HCT116 (cell line): ENCODE data around the gene TTC16. TPM values are rescaled to one million over a fixed set of nuclear protein-coding genes. Genes with fewer than 3 reads are reported as not detected.
A peak's percentile ranks its signal among the peaks of the same experiment; 100 is the strongest.

Source experiments
- ATAC-seq: fragments of 200-7000 bp; cut with Tn5 transposase; 2 replicates; pipeline ENCODE4 v1.9.1; 2020; ENCODE audit warnings: mild to moderate bottlenecking, moderate library complexity
- BruUV-seq: library from RNA; stranded (reverse); fragments of 400-500 nt; replicated peaks from 2 replicates; lab custom pipeline; 2021; lab: Mats Ljungman, UMichigan
- CTCF ChIA-PET: fragments of 300-600 bp; sonication (Branson Sonifier 250); formaldehyde crosslinking; loops from one replicate; lab custom pipeline; 2021; ENCODE audit warnings: antibody characterized with exemption; lab: Charles Lee
- POLR2A ChIA-PET: fragments of 300-600, 350-600 bp; sonication (Branson Sonifier 250); formaldehyde crosslinking; loops from one replicate; lab custom pipeline; 2021; ENCODE audit warnings: antibody characterized with exemption; lab: Charles Lee
- RAD21 ChIA-PET, 2 experiments: fragments of 300-600 bp; sonication (Branson Sonifier 250); formaldehyde crosslinking; loops; one replicate each; lab custom pipeline; 2023; ENCODE audit warnings: low total read pairs in 2 of 2; ENCODE audit not compliant: uncharacterized antibody in 2 of 2, unreplicated experiment in 2 of 2, low non-redundant PET in 1 of 2; lab: Charles Lee
- DNase-seq: peaks from one replicate; pipeline ENCODE4 v3.0.0-alpha.2; 2010; ENCODE audit warnings: low read depth, low spot score
- H2AFZ ChIP-seq: fragments of 200-600 bp; shearing (Covaris generic), sonication (generic); 2 replicates; pipeline ENCODE4 v1.6.1; 2017; ENCODE audit warnings: low read depth, mixed run types, mixed read lengths, antibody characterized with exemption, low read length; ENCODE audit not compliant: poor library complexity, severe bottlenecking
- H3K27ac ChIP-seq: 2 replicates; pipeline ENCODE4 v1.5.1; 2012; ENCODE audit warnings: low read depth, low read length
- H3K27me3 ChIP-seq: fragments of 200-600 bp; sonication (generic); 2 replicates; pipeline ENCODE4 v1.6.1; 2016; ENCODE audit warnings: mixed run types, low read length, mixed read lengths; ENCODE audit not compliant: insufficient read depth
- H3K36me3 ChIP-seq, 2 experiments: fragments of 200-500 bp in 1 of 2; fragments of 200-600 bp in 1 of 2; sonication (Bioruptor generic) in 1 of 2; sonication (generic) in 1 of 2; 2 replicates each; pipeline versions ENCODE4 v1.5.1 to v1.6.1; 2014 to 2016; ENCODE audit warnings: low read length in 2 of 2, inconsistent platforms in 1 of 2, mixed read lengths in 1 of 2, mixed run types in 1 of 2; ENCODE audit not compliant: insufficient read depth in 2 of 2, control insufficient read depth in 1 of 2
- H3K4me1 ChIP-seq, 2 experiments: fragments of 200-600 bp in 1 of 2; sonication (generic) in 1 of 2; 2 replicates each; pipeline versions ENCODE4 v1.5.1 to v1.6.1; 2012 to 2017; ENCODE audit warnings: low read length in 2 of 2, inconsistent platforms in 1 of 2, mild to moderate bottlenecking in 1 of 2, mixed read lengths in 1 of 2, mixed run types in 1 of 2, moderate library complexity in 1 of 2; ENCODE audit not compliant: insufficient read depth in 2 of 2, control insufficient read depth in 1 of 2
- H3K4me2 ChIP-seq: fragments of 200-600 bp; sonication (generic); 2 replicates; pipeline ENCODE4 v1.6.1; 2017; ENCODE audit warnings: mixed run types, low read length, mixed read lengths
- H3K4me3 ChIP-seq, 2 experiments: fragments of 200-600 bp in 1 of 2; sonication (generic) in 1 of 2; replicated peaks in 1 of 2; 2 replicates each; pipeline ENCODE4 v1.5.1; 2011 to 2016; ENCODE audit warnings: low read length in 2 of 2, control low read depth in 1 of 2, low read depth in 1 of 2, mild to moderate bottlenecking in 1 of 2, mixed read lengths in 1 of 2, mixed run types in 1 of 2
- H3K79me2 ChIP-seq: fragments of 200-600 bp; sonication (generic); 2 replicates; pipeline ENCODE4 v1.6.1; 2017; ENCODE audit warnings: mild to moderate bottlenecking, mixed run types, low read length, moderate library complexity, mixed read lengths; ENCODE audit not compliant: insufficient read depth
- H3K9ac ChIP-seq: fragments of 200-600 bp; sonication (generic); 2 replicates; pipeline ENCODE4 v1.6.1; 2016; ENCODE audit warnings: low read length, mixed read lengths
- H3K9me2 ChIP-seq: fragments of 200-600 bp; sonication (generic), shearing (Covaris generic); 2 replicates; pipeline ENCODE4 v1.6.1; 2017; ENCODE audit warnings: mixed run types, mild to moderate bottlenecking, moderate library complexity; ENCODE audit not compliant: insufficient read depth
- H3K9me3 ChIP-seq, 2 experiments: fragments of 200-500 bp in 1 of 2; fragments of 200-600 bp in 1 of 2; sonication (Bioruptor generic) in 1 of 2; sonication (generic) in 1 of 2; 2 replicates each; pipeline ENCODE4 v1.6.1; 2014 to 2017; ENCODE audit warnings: low read length in 2 of 2, mixed read lengths in 2 of 2, inconsistent platforms in 1 of 2, low read depth in 1 of 2, mild to moderate bottlenecking in 1 of 2, mixed run types in 1 of 2, moderate library complexity in 1 of 2; ENCODE audit not compliant: control insufficient read depth in 1 of 2, insufficient read depth in 1 of 2
- H4K20me1 ChIP-seq: fragments of 200-600 bp; sonication (generic), shearing (Covaris generic); 2 replicates; pipeline ENCODE4 v1.6.1; 2017; ENCODE audit warnings: mixed run types, mild to moderate bottlenecking, moderate library complexity; ENCODE audit not compliant: insufficient read depth
- POLR2AphosphoS5 ChIP-seq: IDR thresholded peaks from 2 replicates; pipeline ENCODE4 v1.6.1; 2011; ENCODE audit warnings: mild to moderate bottlenecking, low read depth, low read length, moderate library complexity
- YY1 ChIP-seq: IDR thresholded peaks from 2 replicates; pipeline ENCODE4 v1.6.1; 2011; ENCODE audit warnings: low read length, low read depth, moderate library complexity, mild to moderate bottlenecking; ENCODE audit not compliant: insufficient replicate concordance; ENCODE audit errors: extremely low read depth
- ZFX ChIP-seq: fragments of 450-650 bp; IDR thresholded peaks from 2 replicates; pipeline ENCODE4 v1.6.1; 2017
- intact Hi-C: fragments of 100-400 bp; cut with micrococcal nuclease; formaldehyde crosslinking; loops from 2 replicates; pipeline ENCODE4 v1.10.0; 2022
- total RNA-seq: library from RNA; stranded (reverse); gene quantifications from one replicate; pipeline ENCODE4 v1.2.1, GENCODE V29; 2021; ENCODE audit not compliant: unreplicated experiment
- TF ChIP-seq, protein P1 (sequence below): IDR thresholded peaks from 2 replicates; pipeline ENCODE4 v1.6.1; 2012
- TF ChIP-seq, protein P2 (sequence below): IDR thresholded peaks from 2 replicates; pipeline ENCODE4 v1.6.1; 2012; ENCODE audit warnings: low read depth
- TF ChIP-seq, protein P3 (sequence below), 3 experiments: fragments of 200-600 bp in 1 of 3; sonication (generic) in 1 of 3; IDR thresholded peaks in 2 of 3; conservative IDR thresholded peaks in 1 of 3; 2 replicates each; pipeline ENCODE4 v1.5.1; 2012 to 2017; ENCODE audit warnings: low read depth in 2 of 3, low read length in 2 of 3, antibody characterized with exemption in 1 of 3, borderline replicate concordance in 1 of 3, control low read depth in 1 of 3, mild to moderate bottlenecking in 1 of 3, mixed read lengths in 1 of 3, mixed run types in 1 of 3, moderate library complexity in 1 of 3; ENCODE audit not compliant: insufficient read depth in 1 of 3

Gene TTC16
- total RNA-seq, 1 experiment from 2014 or later = not detected

DNA sequence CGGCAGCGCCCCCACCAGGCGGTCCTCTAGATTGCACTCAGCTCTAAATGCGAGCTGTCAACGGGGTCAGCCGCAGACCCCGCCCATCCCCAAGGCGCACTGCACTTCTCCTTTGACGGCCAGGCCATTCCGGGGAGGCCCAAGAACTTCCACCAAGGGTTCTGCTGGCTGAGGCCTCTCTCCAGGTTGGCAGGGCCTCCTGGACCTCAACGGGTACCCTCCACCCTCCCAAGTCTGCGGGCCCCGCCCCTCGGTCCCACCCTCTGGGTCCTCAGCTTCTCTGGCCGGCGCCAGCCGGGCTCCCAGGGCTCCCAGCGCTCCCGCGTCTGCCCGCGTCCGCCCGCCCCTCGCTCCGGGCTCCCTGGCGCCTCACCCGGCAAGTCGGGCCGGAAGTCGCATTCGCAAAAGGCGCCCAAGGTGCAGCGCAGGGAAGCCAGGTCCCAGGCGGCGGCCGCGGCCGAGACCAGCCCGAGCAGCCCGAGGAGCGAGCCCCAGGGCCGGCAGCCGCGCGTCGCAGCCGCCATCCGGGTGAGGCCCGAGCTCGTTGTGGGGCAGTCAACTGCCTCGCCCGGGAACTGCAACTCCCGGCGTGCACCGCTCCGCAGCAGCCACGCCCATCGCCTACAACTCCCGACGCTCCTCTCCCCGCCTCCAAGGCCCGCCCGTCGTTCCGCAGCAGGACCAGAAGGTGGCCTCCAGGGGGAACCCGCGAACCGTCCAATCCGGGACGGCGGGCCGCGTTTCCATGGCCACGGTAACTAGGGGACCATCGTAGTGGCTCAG, 19.1 kb downstream of the TTC16 start, which contains the start of gene TOR2A:
Gene TOR2A (minus strand): TSS at position 548 of the 783 bp plus-strand sequence. CDS start 24 bp downstream, at position 524.
- TF ChIP-seq, protein P1, sequence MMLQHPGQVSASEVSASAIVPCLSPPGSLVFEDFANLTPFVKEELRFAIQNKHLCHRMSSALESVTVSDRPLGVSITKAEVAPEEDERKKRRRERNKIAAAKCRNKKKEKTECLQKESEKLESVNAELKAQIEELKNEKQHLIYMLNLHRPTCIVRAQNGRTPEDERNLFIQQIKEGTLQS = no peak
- TF ChIP-seq, protein P2, sequence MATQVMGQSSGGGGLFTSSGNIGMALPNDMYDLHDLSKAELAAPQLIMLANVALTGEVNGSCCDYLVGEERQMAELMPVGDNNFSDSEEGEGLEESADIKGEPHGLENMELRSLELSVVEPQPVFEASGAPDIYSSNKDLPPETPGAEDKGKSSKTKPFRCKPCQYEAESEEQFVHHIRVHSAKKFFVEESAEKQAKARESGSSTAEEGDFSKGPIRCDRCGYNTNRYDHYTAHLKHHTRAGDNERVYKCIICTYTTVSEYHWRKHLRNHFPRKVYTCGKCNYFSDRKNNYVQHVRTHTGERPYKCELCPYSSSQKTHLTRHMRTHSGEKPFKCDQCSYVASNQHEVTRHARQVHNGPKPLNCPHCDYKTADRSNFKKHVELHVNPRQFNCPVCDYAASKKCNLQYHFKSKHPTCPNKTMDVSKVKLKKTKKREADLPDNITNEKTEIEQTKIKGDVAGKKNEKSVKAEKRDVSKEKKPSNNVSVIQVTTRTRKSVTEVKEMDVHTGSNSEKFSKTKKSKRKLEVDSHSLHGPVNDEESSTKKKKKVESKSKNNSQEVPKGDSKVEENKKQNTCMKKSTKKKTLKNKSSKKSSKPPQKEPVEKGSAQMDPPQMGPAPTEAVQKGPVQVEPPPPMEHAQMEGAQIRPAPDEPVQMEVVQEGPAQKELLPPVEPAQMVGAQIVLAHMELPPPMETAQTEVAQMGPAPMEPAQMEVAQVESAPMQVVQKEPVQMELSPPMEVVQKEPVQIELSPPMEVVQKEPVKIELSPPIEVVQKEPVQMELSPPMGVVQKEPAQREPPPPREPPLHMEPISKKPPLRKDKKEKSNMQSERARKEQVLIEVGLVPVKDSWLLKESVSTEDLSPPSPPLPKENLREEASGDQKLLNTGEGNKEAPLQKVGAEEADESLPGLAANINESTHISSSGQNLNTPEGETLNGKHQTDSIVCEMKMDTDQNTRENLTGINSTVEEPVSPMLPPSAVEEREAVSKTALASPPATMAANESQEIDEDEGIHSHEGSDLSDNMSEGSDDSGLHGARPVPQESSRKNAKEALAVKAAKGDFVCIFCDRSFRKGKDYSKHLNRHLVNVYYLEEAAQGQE = no peak
- TF ChIP-seq YY1 (peak; percentile 78), ZFX (peak; percentile 81; the same call in 1 of the 2 replicates), POLR2AphosphoS5 (peak; percentile 64)
- TF ChIP-seq, protein P3, sequence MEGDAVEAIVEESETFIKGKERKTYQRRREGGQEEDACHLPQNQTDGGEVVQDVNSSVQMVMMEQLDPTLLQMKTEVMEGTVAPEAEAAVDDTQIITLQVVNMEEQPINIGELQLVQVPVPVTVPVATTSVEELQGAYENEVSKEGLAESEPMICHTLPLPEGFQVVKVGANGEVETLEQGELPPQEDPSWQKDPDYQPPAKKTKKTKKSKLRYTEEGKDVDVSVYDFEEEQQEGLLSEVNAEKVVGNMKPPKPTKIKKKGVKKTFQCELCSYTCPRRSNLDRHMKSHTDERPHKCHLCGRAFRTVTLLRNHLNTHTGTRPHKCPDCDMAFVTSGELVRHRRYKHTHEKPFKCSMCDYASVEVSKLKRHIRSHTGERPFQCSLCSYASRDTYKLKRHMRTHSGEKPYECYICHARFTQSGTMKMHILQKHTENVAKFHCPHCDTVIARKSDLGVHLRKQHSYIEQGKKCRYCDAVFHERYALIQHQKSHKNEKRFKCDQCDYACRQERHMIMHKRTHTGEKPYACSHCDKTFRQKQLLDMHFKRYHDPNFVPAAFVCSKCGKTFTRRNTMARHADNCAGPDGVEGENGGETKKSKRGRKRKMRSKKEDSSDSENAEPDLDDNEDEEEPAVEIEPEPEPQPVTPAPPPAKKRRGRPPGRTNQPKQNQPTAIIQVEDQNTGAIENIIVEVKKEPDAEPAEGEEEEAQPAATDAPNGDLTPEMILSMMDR (IDR thresholded peaks at IDR 0.05 in 2 of 3, conservative IDR thresholded peaks at IDR 0.05 in 1 of 3; ENCODE audit: borderline replicate concordance in 1 of 3, insufficient read depth in 1 of 3, low read depth in 2 of 3, low read length in 2 of 3) = peak in 2 of 3 experiments; percentile 91 to 92; a peak in 4 of 6 replicates
- CTCF ChIA-PET = interaction anchor here (0.5 to 2.3 kb wide), 57 partner anchors 10 to 511 kb away, joined by 3 to 46 read pairs (median 5); partner anchors contain the start of genes CDK9, CFAP157, PIP5KL1 and PTRH1
- Histone ChIP-seq H3K36me3 (no peaks in the 10 kb centered on the region), H3K9ac (peak within 1 kb of the TSS; percentile 67), H3K4me2 (peak within 1 kb of the TSS; percentile 96), H3K4me3 (peak within 1 kb of the TSS; percentile 58 to 72), H2AFZ (peak within 1 kb of the TSS; percentile 50), H3K9me2 (no peaks in the 10 kb centered on the region), H3K4me1 (peaks cover 4 to 18% of the 10 kb centered on the region in 2 experiments), H4K20me1 (no peaks in the 10 kb centered on the region), H3K79me2 (no peaks in the 10 kb centered on the region), H3K27me3 (no peaks in the 10 kb centered on the region), H3K27ac (peak within 1 kb of the TSS; percentile 87), H3K9me3 (no peaks in the 10 kb centered on the region)
- BruUV-seq = no TSS peak
- RAD21 ChIA-PET = interaction anchor here (0.6 to 1.6 kb wide), 18 partner anchors 10 to 186 kb away, joined by 3 to 10 read pairs (median 4); partner anchors contain the start of genes CDK9 (in 2 of the 2), CFAP157 (in 1 of the 2), PTRH1 (in 1 of the 2) and ST6GALNAC4 (in 1 of the 2)
- DNase-seq (peak; percentile 92), ATAC-seq (peak; percentile 93)
- intact Hi-C loops = loop anchor here (1.0 kb wide), 6 partner anchors 28 to 186 kb away; no protein-coding TSS in a partner anchor
- POLR2A ChIA-PET = interaction anchor here (0.7 to 1.5 kb wide), 11 partner anchors 12 to 186 kb away, joined by 3 to 10 read pairs (median 4); partner anchors contain the start of genes CDK9, PTRH1 and TTC16
